ENCODE results near the gene HIP1R.

DNA sequence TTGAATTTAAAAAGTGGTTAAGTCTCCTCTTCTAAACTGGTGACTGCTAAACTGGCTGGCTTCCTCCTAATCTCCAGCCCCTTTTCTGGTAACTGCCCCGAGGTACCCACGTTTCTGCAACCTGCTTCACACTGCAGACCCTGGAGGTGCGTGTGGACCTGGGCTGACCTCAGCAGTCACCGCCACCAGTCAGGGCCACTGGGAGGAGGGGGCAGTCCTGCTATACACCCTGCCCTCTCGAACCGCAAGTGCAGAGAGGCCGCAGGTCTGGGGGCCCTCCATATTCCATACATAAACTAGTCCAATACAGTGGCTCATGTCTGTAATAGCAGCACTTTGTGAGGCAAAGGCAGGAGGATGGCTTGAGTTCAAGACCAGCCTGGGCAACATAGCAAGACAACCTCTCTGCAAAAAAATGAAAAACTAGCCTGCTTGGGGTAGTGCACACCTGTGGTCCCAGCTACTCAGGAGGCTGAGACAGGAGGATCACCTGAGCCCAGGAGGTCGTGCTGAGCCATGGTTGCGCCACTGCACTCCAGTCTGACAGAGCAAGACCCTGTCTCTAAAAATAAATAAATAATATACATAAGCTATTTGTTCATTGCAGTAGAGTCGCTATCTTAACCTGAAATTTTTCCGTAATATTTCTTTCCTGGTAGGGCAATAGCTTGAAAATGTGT lies 35.0 kb downstream of the HIP1R start:
- TF ChIP-seq, protein P1, sequence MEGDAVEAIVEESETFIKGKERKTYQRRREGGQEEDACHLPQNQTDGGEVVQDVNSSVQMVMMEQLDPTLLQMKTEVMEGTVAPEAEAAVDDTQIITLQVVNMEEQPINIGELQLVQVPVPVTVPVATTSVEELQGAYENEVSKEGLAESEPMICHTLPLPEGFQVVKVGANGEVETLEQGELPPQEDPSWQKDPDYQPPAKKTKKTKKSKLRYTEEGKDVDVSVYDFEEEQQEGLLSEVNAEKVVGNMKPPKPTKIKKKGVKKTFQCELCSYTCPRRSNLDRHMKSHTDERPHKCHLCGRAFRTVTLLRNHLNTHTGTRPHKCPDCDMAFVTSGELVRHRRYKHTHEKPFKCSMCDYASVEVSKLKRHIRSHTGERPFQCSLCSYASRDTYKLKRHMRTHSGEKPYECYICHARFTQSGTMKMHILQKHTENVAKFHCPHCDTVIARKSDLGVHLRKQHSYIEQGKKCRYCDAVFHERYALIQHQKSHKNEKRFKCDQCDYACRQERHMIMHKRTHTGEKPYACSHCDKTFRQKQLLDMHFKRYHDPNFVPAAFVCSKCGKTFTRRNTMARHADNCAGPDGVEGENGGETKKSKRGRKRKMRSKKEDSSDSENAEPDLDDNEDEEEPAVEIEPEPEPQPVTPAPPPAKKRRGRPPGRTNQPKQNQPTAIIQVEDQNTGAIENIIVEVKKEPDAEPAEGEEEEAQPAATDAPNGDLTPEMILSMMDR (IDR thresholded peaks at IDR 0.05): no peak
- no peak for TF ChIP-seq POLR2A (IDR thresholded peaks at IDR 0.05)
